Astrocyte of the cerebellum (primary cell): ENCODE data around the gene AKAP12.
"Not testable (repeated sequence)": the region's sequence is repeated elsewhere in the genome, so short reads cannot be mapped to it uniquely, and the experiment has no call there.

ENCODE experiments used
- DNase-seq: peaks from one replicate; pipeline ENCODE4 v3.0.0-alpha.2; 2011; ENCODE audit warnings: low read depth
- H3K4me3 ChIP-seq: 2 replicates; pipeline ENCODE4 v1.5.1; 2011; ENCODE audit warnings: mild to moderate bottlenecking, low read depth, low read length, moderate library complexity
- CTCF ChIP-seq: IDR thresholded peaks from 2 replicates; pipeline ENCODE4 v1.5.1; 2012; ENCODE audit warnings: low read length, low read depth, moderate library complexity, mild to moderate bottlenecking; ENCODE audit errors: missing control alignments
- in situ Hi-C: cut with HindIII; loops from 2 replicates; pipeline ENCODE4 v1.10.0; 2017; ENCODE audit warnings: low sequenced_read_pairs

The AKAP12 gene

GRCh38 chr6:151339369-151339768 lies 99.6 kb downstream of the AKAP12 start:
- no peak for TF ChIP-seq CTCF
- no peak for DNase-seq
- H3K4me3 ChIP-seq: no peak overlapping the region
- in situ Hi-C loops: no loop called here

GRCh38 chr6:151340219-151340978 lies 100.6 kb downstream of the AKAP12 start:
- TF ChIP-seq CTCF: no peak
- DNase-seq: no peak
- no peak overlapping the region for H3K4me3 ChIP-seq
- in situ Hi-C loops: no loop called here

- H3K4me3 ChIP-seq: no peak overlapping the region
- TF ChIP-seq CTCF: no peak
- in situ Hi-C loops: no loop called here
- no peak for DNase-seq
These were observed 101.9 kb downstream of the AKAP12 start for GRCh38 chr6:151341476-151342195.

GRCh38 chr6:151342750-151343149 lies 103.0 kb downstream of the AKAP12 start:
- DNase-seq, H3K4me3 ChIP-seq, in situ Hi-C loops: not testable (repeated sequence)

- TF ChIP-seq CTCF: no peak
- in situ Hi-C loops: no loop called here
- no peak overlapping the region for H3K4me3 ChIP-seq
- no peak for DNase-seq
These were observed 110.0 kb downstream of the AKAP12 start for GRCh38 chr6:151349651-151350270.

GRCh38 chr6:151350442-151351145 lies 110.8 kb downstream of the AKAP12 start:
- in situ Hi-C loops: no loop called here
- no peak for TF ChIP-seq CTCF
- DNase-seq: no peak
- no peak overlapping the region for H3K4me3 ChIP-seq
